Fibroblast of skin of left quadriceps (primary cell): Measurements from ENCODE around the gene CPED1.

Experiments used
- DNase-seq, 2 experiments: peaks; one replicate each; pipeline ENCODE4 v3.0.0-alpha.2; 2013; ENCODE audit warnings: low read depth in 2 of 2

Gene CPED1

GRCh38 chr7:121138262-121138933 is 149.9 kb downstream of the CPED1 start:
- DNase-seq = no peak

GRCh38 chr7:121139427-121139826 is 150.9 kb downstream of the CPED1 start:
- DNase-seq = no peak

- no peak for DNase-seq
Measured at GRCh38 chr7:121140790-121141189, 152.3 kb downstream of the CPED1 start.

GRCh38 chr7:121151774-121152221 is 163.3 kb downstream of the CPED1 start:
- DNase-seq = no peak

- DNase-seq = no peak
Measured at GRCh38 chr7:121153411-121153810, 164.9 kb downstream of the CPED1 start.

- DNase-seq = peak; percentile 35 to 56
Measured at GRCh38 chr7:121153995-121154394, 165.5 kb downstream of the CPED1 start.

- DNase-seq = no peak
Measured at GRCh38 chr7:121156825-121157224, 168.3 kb downstream of the CPED1 start.

GRCh38 chr7:121157341-121157751 is 168.8 kb downstream of the CPED1 start:
- DNase-seq = no peak

GRCh38 chr7:121157885-121158590 is 169.5 kb downstream of the CPED1 start:
- DNase-seq = no peak

GRCh38 chr7:121158665-121159064 is 170.2 kb downstream of the CPED1 start:
- no peak for DNase-seq

GRCh38 chr7:121159553-121159952 is 171.0 kb downstream of the CPED1 start:
- DNase-seq = no peak

- DNase-seq = no peak
Measured at GRCh38 chr7:121160150-121161008, 171.9 kb downstream of the CPED1 start.

GRCh38 chr7:121163699-121164098 is 175.2 kb downstream of the CPED1 start:
- no peak for DNase-seq

- DNase-seq = no peak
Measured at GRCh38 chr7:121164247-121164646, 175.7 kb downstream of the CPED1 start.

GRCh38 chr7:121166916-121167315 is 178.4 kb downstream of the CPED1 start:
- DNase-seq = no peak

- no peak for DNase-seq
Measured at GRCh38 chr7:121167971-121168370, 179.5 kb downstream of the CPED1 start.

GRCh38 chr7:121169469-121169868 is 181.0 kb downstream of the CPED1 start:
- no peak for DNase-seq

- no peak for DNase-seq
Measured at GRCh38 chr7:121172484-121172883, 184.0 kb downstream of the CPED1 start.

GRCh38 chr7:121175826-121176225 is 187.3 kb downstream of the CPED1 start:
- DNase-seq = no peak

- DNase-seq = no peak
Measured at GRCh38 chr7:121178452-121178851, 189.9 kb downstream of the CPED1 start.

- no peak for DNase-seq
Measured at GRCh38 chr7:121178869-121179497, 190.5 kb downstream of the CPED1 start.
